ENCODE data around the gene PXDC1. TPM values are rescaled to one million over a fixed set of nuclear protein-coding genes. Genes with fewer than 3 reads are reported as not detected.

Gene PXDC1
- total RNA-seq, 4 donors from 2014 or later, result 111 to 232 (median 165) TPM

DNA sequence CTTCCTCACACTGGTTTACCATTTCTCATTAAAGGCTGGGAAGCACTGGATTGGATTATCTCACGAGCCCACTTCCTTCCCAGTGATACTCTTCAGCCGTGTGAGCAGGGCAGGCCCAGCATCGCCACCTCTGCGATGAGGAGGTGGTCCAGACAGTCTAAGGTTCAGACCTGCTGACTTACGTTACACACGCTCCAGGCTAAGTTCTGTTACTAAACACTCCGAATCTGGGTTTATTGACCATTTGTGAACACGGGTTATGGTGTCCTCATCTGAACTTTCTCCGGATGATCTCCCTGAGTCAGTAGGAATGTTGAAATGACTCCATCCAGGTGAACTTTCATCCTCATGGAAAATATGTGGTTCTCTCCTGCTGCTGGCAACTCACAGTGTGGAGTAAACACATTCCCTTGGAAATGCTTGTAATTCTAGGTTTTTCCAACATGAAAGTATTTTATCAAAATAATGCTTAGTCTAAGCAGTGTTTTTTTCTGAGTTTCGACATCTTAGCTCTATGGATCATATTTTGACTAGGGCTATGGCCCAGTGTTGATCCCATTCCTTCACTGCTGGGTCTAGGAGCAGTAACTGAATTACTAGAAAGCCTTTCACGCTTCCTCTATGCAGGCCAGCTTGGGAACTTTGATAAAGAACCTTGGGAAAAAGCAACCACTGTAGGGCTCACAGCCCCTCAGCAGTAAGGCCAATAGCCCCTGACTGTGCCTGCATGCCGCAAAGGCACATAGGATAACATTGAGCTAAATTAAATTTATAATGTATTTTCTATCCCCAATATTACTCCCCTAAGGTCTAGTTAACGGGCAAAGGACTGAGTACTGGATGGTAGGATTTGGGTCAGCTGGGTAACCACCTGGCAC lies 37.7 kb upstream of the PXDC1 start:
- peak overlapping the region in 2 of 4 donors; percentile 31 to 46 for H3K27ac ChIP-seq (replicated peaks in 1 of 4)
- no peaks in the 10 kb centered on the region for H3K9me3 ChIP-seq
- H3K27me3 ChIP-seq, result no peaks in the 10 kb centered on the region
- no peak overlapping the region for H3K4me3 ChIP-seq
- DNase-seq (ENCODE audit: extremely low spot score), result no peak
- no peaks in the 10 kb centered on the region for H3K36me3 ChIP-seq
- peaks cover 0 to 15% (median 7%) of the 10 kb centered on the region in 4 donors for H3K4me1 ChIP-seq
- intact Hi-C loops (cut with DNase I), result no loop called here
- WGBS, result 79% methylated on average over 13 of the region's 13 CpGs
- no peak for TF ChIP-seq POLR2A (IDR thresholded peaks at IDR 0.05; ENCODE audit: low read depth)
- TF ChIP-seq POLR2AphosphoS5 (IDR thresholded peaks at IDR 0.05), result peak; percentile 3 to 23

DNA sequence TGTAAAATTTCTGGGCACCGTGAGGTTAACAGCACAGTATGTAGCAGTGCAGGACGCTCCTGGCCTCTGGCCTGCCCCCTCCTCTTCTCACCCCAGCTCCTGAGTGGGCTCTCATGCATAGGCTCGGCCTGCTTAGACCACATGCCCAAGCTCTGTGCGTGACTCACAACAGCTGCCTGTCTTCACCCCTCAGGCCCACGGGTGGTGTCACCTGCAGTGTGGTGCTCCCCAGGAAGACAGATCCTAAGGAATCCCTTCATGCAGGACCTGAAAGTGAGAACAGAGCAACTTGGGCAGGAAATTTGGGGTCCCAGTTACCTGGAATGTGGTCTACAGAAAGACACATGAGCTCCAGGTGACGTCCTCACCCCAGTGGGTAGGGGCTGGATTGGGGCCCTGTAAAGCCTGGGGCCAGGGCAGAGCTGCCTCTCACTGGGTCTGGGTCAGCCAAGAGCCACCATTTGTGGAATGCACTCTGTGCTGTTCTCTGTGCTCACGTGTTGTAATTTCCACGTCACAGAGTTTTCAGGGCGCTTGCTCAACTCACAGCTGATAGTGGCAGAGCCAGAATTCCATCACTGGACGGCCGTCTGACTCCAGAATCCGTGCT lies 37.0 kb upstream of the PXDC1 start:
- no peak for DNase-seq (ENCODE audit: extremely low spot score)
- 95% methylated on average over 11 of the region's 12 CpGs for WGBS
- intact Hi-C loops (cut with DNase I), result no loop called here

DNA sequence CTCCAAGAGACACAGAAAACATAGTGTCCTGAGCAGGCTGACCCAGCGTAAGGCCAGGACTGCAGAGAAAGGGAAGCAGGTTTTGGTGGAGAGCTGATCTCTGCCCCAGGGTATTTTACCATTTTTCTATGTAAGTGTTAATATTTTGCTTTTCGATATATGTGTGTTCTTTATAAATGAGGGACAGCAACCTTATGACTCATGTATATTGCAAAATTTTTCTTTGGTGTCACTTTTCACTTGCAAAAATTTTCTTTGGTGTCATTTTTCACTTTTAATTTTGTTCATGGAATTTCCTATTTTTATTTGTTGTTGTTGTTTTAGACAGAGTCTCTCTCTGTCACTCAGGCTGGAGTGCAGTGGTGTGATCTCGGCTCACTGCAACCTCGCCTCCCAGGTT lies 34.6 kb upstream of the PXDC1 start:
- Histone ChIP-seq H3K4me1 (peaks cover 0 to 15% (median 10%) of the 10 kb centered on the region in 4 donors), H3K36me3 (no peaks in the 10 kb centered on the region), H3K4me3 (no peak overlapping the region), H3K27ac (replicated peaks in 1 of 4) (no peak overlapping the region), H3K9me3 (no peaks in the 10 kb centered on the region), H3K27me3 (no peaks in the 10 kb centered on the region)
- WGBS, result 96% methylated on average over 4 of the region's 4 CpGs
- intact Hi-C loops (cut with DNase I), result no loop called here
- TF ChIP-seq EP300 (IDR thresholded peaks at IDR 0.05) (no peak), CTCF (IDR thresholded peaks at IDR 0.05) (no peak), POLR2AphosphoS5 (IDR thresholded peaks at IDR 0.05) (no peak), POLR2A (IDR thresholded peaks at IDR 0.05; ENCODE audit: low read depth) (no peak)
- no peak for DNase-seq (ENCODE audit: extremely low spot score)

More for the DNA sequence above, 37.0 kb upstream of the PXDC1 start:
- no peak overlapping the region for H3K4me3 ChIP-seq
- H3K27ac ChIP-seq (replicated peaks in 1 of 4), result peak overlapping the region in 1 of 4 donors; percentile 46
- no peaks in the 10 kb centered on the region for H3K27me3 ChIP-seq
- no peaks in the 10 kb centered on the region for H3K36me3 ChIP-seq
- no peaks in the 10 kb centered on the region for H3K9me3 ChIP-seq
- peaks cover 0 to 15% (median 7%) of the 10 kb centered on the region in 4 donors for H3K4me1 ChIP-seq
- TF ChIP-seq POLR2A (IDR thresholded peaks at IDR 0.05; ENCODE audit: low read depth) (no peak), CTCF (IDR thresholded peaks at IDR 0.05) (no peak), POLR2AphosphoS5 (IDR thresholded peaks at IDR 0.05) (no peak), EP300 (IDR thresholded peaks at IDR 0.05) (no peak)

DNA sequence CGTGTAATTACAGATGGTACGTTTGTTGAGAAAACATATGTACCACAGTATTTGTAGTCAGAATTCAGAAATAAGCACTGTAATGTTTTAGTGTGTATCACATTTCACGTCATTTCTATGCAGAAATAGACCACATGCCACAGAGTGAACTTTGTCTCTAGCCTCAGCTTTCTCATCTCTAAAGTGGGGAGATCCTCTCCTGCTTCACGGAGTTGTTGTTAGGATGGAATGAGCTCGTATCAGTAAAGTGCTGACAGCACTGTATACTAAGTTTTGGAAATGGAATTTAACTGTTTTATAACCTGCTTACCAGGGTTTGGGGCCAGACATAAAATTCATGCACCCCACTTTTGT lies 34.2 kb upstream of the PXDC1 start:
- intact Hi-C loops (cut with DNase I), result no loop called here
- TF ChIP-seq CTCF (IDR thresholded peaks at IDR 0.05) (no peak), POLR2A (IDR thresholded peaks at IDR 0.05; ENCODE audit: low read depth) (no peak), EP300 (IDR thresholded peaks at IDR 0.05) (no peak), POLR2AphosphoS5 (IDR thresholded peaks at IDR 0.05) (no peak)
- no peak overlapping the region for H3K4me3 ChIP-seq
- H3K27me3 ChIP-seq, result no peaks in the 10 kb centered on the region
- H3K27ac ChIP-seq (replicated peaks in 1 of 4), result no peak overlapping the region
- H3K9me3 ChIP-seq, result no peaks in the 10 kb centered on the region
- 88% methylated on average over 5 of the region's 5 CpGs for WGBS
- no peaks in the 10 kb centered on the region for H3K36me3 ChIP-seq
- no peak for DNase-seq (ENCODE audit: extremely low spot score)
- H3K4me1 ChIP-seq, result peaks cover 0 to 15% (median 10%) of the 10 kb centered on the region in 4 donors

Measured in esophagus muscularis mucosa (tissue), 4 donors.